GM23338 (cell line): Measurements from ENCODE around the gene NECTIN2.

ENCODE experiments used
- CTCF ChIP-seq, 2 experiments: fragments of 200-600 bp in 1 of 2; sonication (generic) in 1 of 2; conservative IDR thresholded peaks; 2 replicates each; pipeline versions ENCODE4 v1.5.1 to v1.6.1; 2016 to 2017; ENCODE audit warnings: antibody characterized with exemption in 2 of 2, low read depth in 2 of 2, mild to moderate bottlenecking in 2 of 2, moderate library complexity in 1 of 2
- EZH2 ChIP-seq: fragments of 200-600 bp; sonication (generic); IDR thresholded peaks from one replicate; pipeline ENCODE4 v1.8.0; 2017; ENCODE audit warnings: antibody characterized with exemption, mild to moderate bottlenecking, low read depth; ENCODE audit not compliant: unreplicated experiment
- EZH2phosphoT487 ChIP-seq: fragments of 200-600 bp; sonication (generic); IDR thresholded peaks from one replicate; pipeline ENCODE4 v1.8.1; 2018; ENCODE audit warnings: antibody characterized with exemption; ENCODE audit not compliant: unreplicated experiment
- POLR2AphosphoS5 ChIP-seq: IDR thresholded peaks from 2 replicates; pipeline ENCODE4 v1.6.1; 2016; ENCODE audit warnings: antibody characterized with exemption, low read depth
- REST ChIP-seq: IDR thresholded peaks from one replicate; pipeline ENCODE4 v1.6.1; 2018; ENCODE audit warnings: antibody characterized with exemption; ENCODE audit not compliant: unreplicated experiment
- ZNF331 ChIP-seq: fragments of 250-450 bp; sonication (Bioruptor Pico); IDR thresholded peaks from 2 replicates; pipeline ENCODE4 v1.5.0; 2020; ENCODE audit warnings: low read depth, mild to moderate bottlenecking, moderate library complexity
- TF ChIP-seq, protein P1 (sequence below): IDR thresholded peaks from 2 replicates; pipeline ENCODE4 v1.6.1; 2016; ENCODE audit warnings: antibody characterized with exemption

DNA sequence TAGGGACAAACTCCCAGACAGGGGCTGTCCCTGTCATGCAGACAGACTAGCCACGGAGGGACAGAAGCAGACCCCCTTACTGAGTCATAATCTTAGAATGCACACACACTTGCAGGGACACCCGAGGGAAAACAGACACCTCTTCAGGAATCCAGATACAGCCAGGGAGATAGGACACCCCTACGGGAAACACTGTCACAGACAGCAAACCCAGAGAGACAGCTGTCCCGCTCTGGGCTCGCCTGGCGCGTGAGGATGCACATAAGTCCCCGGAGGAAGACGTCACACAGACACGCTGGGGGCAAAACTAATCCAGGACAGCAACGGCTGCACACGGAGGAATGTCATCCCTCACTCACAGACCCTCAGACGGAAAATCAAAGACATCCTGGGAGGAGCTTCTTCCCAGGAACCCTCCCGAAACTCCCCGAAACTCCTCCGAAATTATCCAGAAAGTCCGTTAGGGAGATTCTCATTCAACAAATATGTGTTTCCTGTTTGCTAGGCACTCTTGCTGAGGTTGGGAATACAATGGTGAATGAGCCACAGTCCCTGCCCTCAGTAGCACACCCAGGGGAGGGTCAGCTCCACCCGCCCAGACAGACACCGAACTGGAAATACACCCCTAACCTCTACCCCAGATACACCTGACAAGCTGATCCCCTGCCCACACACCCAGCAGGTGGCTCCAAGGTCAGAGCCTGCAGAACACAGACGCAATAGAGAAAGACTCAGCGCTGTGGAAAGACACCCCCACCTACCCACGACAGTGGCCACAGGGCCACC, 29.8 kb downstream of the NECTIN2 start:
- no peak for TF ChIP-seq ZNF331
- TF ChIP-seq REST, result no peak
- no peak for TF ChIP-seq CTCF (conservative IDR thresholded peaks at IDR 0.05; ENCODE audit: low read depth in 2 of 2)
- TF ChIP-seq POLR2AphosphoS5, result no peak
- TF ChIP-seq EZH2, result no peak
- TF ChIP-seq EZH2phosphoT487, result no peak
- TF ChIP-seq, protein P1, sequence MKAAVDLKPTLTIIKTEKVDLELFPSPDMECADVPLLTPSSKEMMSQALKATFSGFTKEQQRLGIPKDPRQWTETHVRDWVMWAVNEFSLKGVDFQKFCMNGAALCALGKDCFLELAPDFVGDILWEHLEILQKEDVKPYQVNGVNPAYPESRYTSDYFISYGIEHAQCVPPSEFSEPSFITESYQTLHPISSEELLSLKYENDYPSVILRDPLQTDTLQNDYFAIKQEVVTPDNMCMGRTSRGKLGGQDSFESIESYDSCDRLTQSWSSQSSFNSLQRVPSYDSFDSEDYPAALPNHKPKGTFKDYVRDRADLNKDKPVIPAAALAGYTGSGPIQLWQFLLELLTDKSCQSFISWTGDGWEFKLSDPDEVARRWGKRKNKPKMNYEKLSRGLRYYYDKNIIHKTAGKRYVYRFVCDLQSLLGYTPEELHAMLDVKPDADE, result no peak
